ENCODE data around the gene SLC6A15. TPM values are rescaled to one million over a fixed set of nuclear protein-coding genes. Genes with fewer than 3 reads are reported as not detected.
A peak's percentile ranks its signal among the peaks of the same experiment; 100 is the strongest.

The SLC6A15 gene
- total and polyA plus RNA-seq, 2 of the 8 experiments (the other 6 are each of a cell fraction or from before 2014, with no cell fraction given): 3.1 to 42.0 TPM

- no peak overlapping the region for H3K27ac ChIP-seq (ENCODE audit: low read depth, low read length)
Measured at GRCh38 chr12:84857525-84858208, 54.9 kb downstream of the SLC6A15 start.

More at GRCh38 chr12:84857525-84858208, 54.9 kb downstream of the SLC6A15 start:
- Histone ChIP-seq H3K23ac (ENCODE audit: insufficient read length) (no peak overlapping the region), H4K20me1 (replicated peaks in 1 of 2; ENCODE audit: control insufficient read depth in 1 of 2, insufficient read depth in 2 of 2, low read length in 2 of 2) (no peaks in the 10 kb centered on the region), H3K14ac (ENCODE audit: insufficient read length) (no peak overlapping the region), H3K18ac (ENCODE audit: extremely low read depth, low read length) (no peak overlapping the region), H3K23me2 (ENCODE audit: low read depth, low read length) (no peaks in the 10 kb centered on the region), H3K27me3 (replicated peaks in 1 of 4; ENCODE audit: control insufficient read depth in 3 of 4, extremely low read depth in 1 of 4, insufficient read depth in 3 of 4, low read length in 3 of 4) (no peaks in the 10 kb centered on the region), H3K79me1 (ENCODE audit: low read depth, low read length) (no peaks in the 10 kb centered on the region), H2BK5ac (ENCODE audit: low read depth, low read length) (no peak overlapping the region; the same call in 1 of the 2 replicates), H4K5ac (ENCODE audit: insufficient read length, low read depth, low read length) (no peak overlapping the region), H4K8ac (ENCODE audit: extremely low read depth, insufficient read depth, low read length) (no peak overlapping the region), H3K4ac (replicated peaks; ENCODE audit: insufficient read length, low read depth, low read length) (no peak overlapping the region), H3K79me2 (ENCODE audit: control insufficient read depth in 1 of 2, insufficient read depth in 2 of 2, low read length in 2 of 2) (no peaks in the 10 kb centered on the region), H3K4me3 (ENCODE audit: extremely low read depth in 1 of 4, insufficient read depth in 2 of 4, low read depth in 3 of 4, low read length in 4 of 4) (no peak overlapping the region), H3K4me2 (ENCODE audit: insufficient read depth in 1 of 2, low read depth in 2 of 2, low read length in 2 of 2) (no peak overlapping the region), H2AFZ (ENCODE audit: low read length) (no peak overlapping the region), H2BK20ac (ENCODE audit: low read length) (no peak overlapping the region), H2AK5ac (ENCODE audit: low read depth, low read length) (no peak overlapping the region), H3K56ac (replicated peaks; ENCODE audit: insufficient read length, low read depth, low read length) (no peak overlapping the region), H3K9ac (replicated peaks in 1 of 4; ENCODE audit: extremely low read depth in 1 of 4, low read depth in 3 of 4, low read length in 3 of 4) (no peak overlapping the region), H2BK12ac (ENCODE audit: low read depth, low read length) (no peak overlapping the region), H3K9me3 (ENCODE audit: insufficient read depth in 2 of 2, low read depth in 1 of 2, low read length in 1 of 2) (no peaks in the 10 kb centered on the region), H2BK15ac (ENCODE audit: low read length) (no peak overlapping the region), H3K36me3 (ENCODE audit: control insufficient read depth in 2 of 4, insufficient read depth in 4 of 4, low read length in 3 of 4) (no peaks in the 10 kb centered on the region), H4K91ac (replicated peaks; ENCODE audit: insufficient read length, low read length) (no peak overlapping the region), H2BK120ac (replicated peaks; ENCODE audit: low read depth, low read length) (no peak overlapping the region), H3K4me1 (replicated peaks in 1 of 4; ENCODE audit: control insufficient read depth in 3 of 4, insufficient read depth in 4 of 4, low read length in 3 of 4) (no peaks in the 10 kb centered on the region)
- TF ChIP-seq KDM4A (IDR thresholded peaks at IDR 0.05; ENCODE audit: low read depth, low read length, severe bottlenecking) (no peak), RFX5 (IDR thresholded peaks at IDR 0.05; ENCODE audit: borderline replicate concordance, low read depth, low read length) (no peak), HDAC6 (IDR thresholded peaks at IDR 0.05; ENCODE audit: low read depth, low read length) (no peak), E2F6 (IDR thresholded peaks at IDR 0.05) (no peak), MAFK (IDR thresholded peaks at IDR 0.05; ENCODE audit: low read depth, low read length) (peak; percentile 41; the same call in 1 of the 2 replicates), CHD1 (IDR thresholded peaks at IDR 0.05; ENCODE audit: low read depth, low read length) (no peak), BACH1 (IDR thresholded peaks at IDR 0.05; ENCODE audit: low read length) (peak; percentile 68)
- FAIRE-seq: no peak
- CTCF ChIA-PET (ENCODE audit: partially characterized antibody): interaction anchor here (0.5 to 1.3 kb wide), 4 partner anchors 14 to 666 kb away, joined by 3 to 5 read pairs (median 3); no protein-coding TSS in a partner anchor
- no peak for DNase-seq (ENCODE audit: low read depth in 1 of 2, low spot score in 2 of 2)
- POLR2A ChIA-PET (ENCODE audit: partially characterized antibody): no interaction called here
- 95% methylated on average over 2 of the region's 2 CpGs; no CpG with 5 or more reads in 1 of the 2 experiments for WGBS, 2 experiments (ENCODE audit: extremely low coverage in 1 of 2, insufficient coverage in 1 of 2, insufficient read length in 1 of 2, insufficient replicate concordance in 2 of 2, low coverage in 1 of 2, low lambda C conversion rate in 2 of 2, missing lambda C conversion rate in 1 of 2)
